NOMO-1 (cell line): ENCODE measurements around the gene KLHL12.

Source experiments
- DNase-seq, 2 experiments: peaks; one replicate each; lab custom pipeline; 2025; ENCODE audit not compliant: unreplicated experiment in 2 of 2; lab: John Stamatoyannopoulos, UW

Gene KLHL12

GRCh38 chr1:202888531-202889360, 38.3 kb downstream of the KLHL12 start, which contains the start of gene RABIF:
TSS of gene RABIF (minus strand) at chr1:202889149. CDS start at chr1:202889098, 51 bp downstream.
- DNase-seq, result peak; percentile 94 to 96

- no peak for DNase-seq
These were observed 38.9 kb downstream of the KLHL12 start for GRCh38 chr1:202888221-202888530.

GRCh38 chr1:202880961-202881460, 46.0 kb downstream of the KLHL12 start:
- DNase-seq, result no peak

GRCh38 chr1:202880062-202880461, 47.0 kb downstream of the KLHL12 start:
- DNase-seq, result no peak

GRCh38 chr1:202879128-202879527, 47.9 kb downstream of the KLHL12 start:
- no peak for DNase-seq

- DNase-seq, result no peak
These were observed 54.0 kb downstream of the KLHL12 start for GRCh38 chr1:202873026-202873425.

- no peak for DNase-seq
These were observed 55.7 kb downstream of the KLHL12 start for GRCh38 chr1:202871367-202871766.

GRCh38 chr1:202862679-202863560, 64.1 kb downstream of the KLHL12 start:
- DNase-seq, result no peak

- peak; percentile 73 for DNase-seq
These were observed 65.5 kb downstream of the KLHL12 start for GRCh38 chr1:202861420-202862132.

- peak in 1 of 2 experiments; percentile 31 for DNase-seq
These were observed 66.2 kb downstream of the KLHL12 start for GRCh38 chr1:202860744-202861419.

- no peak for DNase-seq
These were observed 68.1 kb downstream of the KLHL12 start for GRCh38 chr1:202858789-202859414.

- peak; percentile 24 for DNase-seq
These were observed 68.7 kb downstream of the KLHL12 start for GRCh38 chr1:202858331-202858730.

GRCh38 chr1:202857136-202857610, 69.9 kb downstream of the KLHL12 start:
- DNase-seq, result peak in 1 of 2 experiments; percentile 2

GRCh38 chr1:202856014-202856413, 71.0 kb downstream of the KLHL12 start:
- DNase-seq, result peak; percentile 30 to 68

GRCh38 chr1:202854787-202855186, 72.2 kb downstream of the KLHL12 start:
- no peak for DNase-seq

GRCh38 chr1:202852163-202852904, 74.7 kb downstream of the KLHL12 start:
- peak; percentile 36 to 52 for DNase-seq

- DNase-seq, result no peak
These were observed 76.3 kb downstream of the KLHL12 start for GRCh38 chr1:202850593-202851362.

GRCh38 chr1:202848191-202848542, 78.9 kb downstream of the KLHL12 start:
- no peak for DNase-seq
